Measurements from ENCODE around the gene ZC3H7B.
A peak's percentile ranks its signal among the peaks of the same experiment; 100 is the strongest.
"Not testable (repeated sequence)": the region's sequence is repeated elsewhere in the genome, so short reads cannot be mapped to it uniquely, and the experiment has no call there.

The ZC3H7B gene

GRCh38 chr22:41401781-41402648 lies 100.7 kb downstream of the ZC3H7B start:
- no peak overlapping the region for H3K4me3 ChIP-seq (ENCODE audit: control insufficient read depth in 1 of 7, extremely low read depth in 1 of 7, insufficient read depth in 4 of 7, low read depth in 2 of 7, low read length in 6 of 7)
- H3K9me3 ChIP-seq (ENCODE audit: control extremely low read depth in 1 of 5, control insufficient read depth in 4 of 5, insufficient read depth in 2 of 5, low read depth in 1 of 5, low read length in 4 of 5), result no peaks in the 10 kb centered on the region
- peak; percentile 66 to 84 (median 82) for DNase-seq
- peaks cover 0 to 5% (median 0%) of the 10 kb centered on the region in 4 experiments for H3K36me3 ChIP-seq (ENCODE audit: control insufficient read depth in 4 of 4, insufficient read depth in 4 of 4, low read length in 3 of 4)
- ChIA-PET CTCF (interaction anchor here (1.0 to 7.6 kb wide), 18 partner anchors 13 to 194 kb away, joined by 3 to 76 read pairs (median 6); partner anchors contain the start of genes ACO2, PHF5A and TEF), POLR2A (interaction anchor here (0.5 to 2.1 kb wide), 3 partner anchors 116 to 160 kb away, joined by 3 to 7 read pairs (median 3); no protein-coding TSS in a partner anchor)
- peaks cover 0 to 15% (median 6%) of the 10 kb centered on the region in 4 experiments for H3K4me1 ChIP-seq (ENCODE audit: control extremely low read depth in 1 of 4, control insufficient read depth in 4 of 4, insufficient read depth in 4 of 4, low read length in 3 of 4)
- no peaks in the 10 kb centered on the region for H3K27me3 ChIP-seq (replicated peaks in 2 of 5; ENCODE audit: control insufficient read depth in 4 of 5, insufficient read depth in 5 of 5, low read length in 4 of 5)
- 65% methylated on average over 12 of the region's 16 CpGs for WGBS (ENCODE audit: insufficient coverage)
- H3K27ac ChIP-seq (ENCODE audit: insufficient read depth in 1 of 2, low read depth in 1 of 2, low read length in 2 of 2, poor library complexity in 1 of 2, severe bottlenecking in 2 of 2), result no peak overlapping the region

GRCh38 chr22:41402851-41403250 lies 101.5 kb downstream of the ZC3H7B start:
- 95% methylated on average over 11 of the region's 14 CpGs for WGBS (ENCODE audit: insufficient coverage)
- H3K4me1 ChIP-seq (ENCODE audit: control extremely low read depth in 1 of 4, control insufficient read depth in 4 of 4, insufficient read depth in 4 of 4, low read length in 3 of 4), result peaks cover 0 to 15% (median 6%) of the 10 kb centered on the region in 4 experiments
- ChIA-PET POLR2A (interaction anchor here (0.5 to 2.1 kb wide), 3 partner anchors 66 to 159 kb away, joined by 3 to 7 read pairs (median 6); partner anchors contain the start of genes ACO2 and PHF5A), CTCF (interaction anchor here (0.9 to 7.6 kb wide), 23 partner anchors 10 to 194 kb away, joined by 3 to 76 read pairs (median 6); partner anchors contain the start of genes ACO2, PHF5A and TEF)
- not testable (repeated sequence) for H3K27ac ChIP-seq (ENCODE audit: insufficient read depth in 1 of 2, low read depth in 1 of 2, low read length in 2 of 2, poor library complexity in 1 of 2, severe bottlenecking in 2 of 2); H3K9me3 ChIP-seq (ENCODE audit: control extremely low read depth in 1 of 5, control insufficient read depth in 4 of 5, insufficient read depth in 2 of 5, low read depth in 1 of 5, low read length in 4 of 5); DNase-seq; H3K4me3 ChIP-seq (ENCODE audit: control insufficient read depth in 1 of 7, extremely low read depth in 1 of 7, insufficient read depth in 4 of 7, low read depth in 2 of 7, low read length in 6 of 7); H3K27me3 ChIP-seq (replicated peaks in 2 of 5; ENCODE audit: control insufficient read depth in 4 of 5, insufficient read depth in 5 of 5, low read length in 4 of 5); H3K36me3 ChIP-seq (ENCODE audit: control insufficient read depth in 4 of 4, insufficient read depth in 4 of 4, low read length in 3 of 4)

- H3K36me3 ChIP-seq (ENCODE audit: control insufficient read depth in 4 of 4, insufficient read depth in 4 of 4, low read length in 3 of 4), result no peaks in the 10 kb centered on the region
- ChIA-PET CTCF (interaction anchor here (0.6 to 7.6 kb wide), 37 partner anchors 9 to 431 kb away, joined by 3 to 76 read pairs (median 4); partner anchors contain the start of genes ACO2, PHF5A and TEF), POLR2A (interaction anchor here (0.7 to 2.1 kb wide), 5 partner anchors 43 to 114 kb away, joined by 3 to 8 read pairs (median 6); partner anchors contain the start of genes ACO2, PHF5A and TOB2)
- H3K4me3 ChIP-seq (ENCODE audit: control insufficient read depth in 1 of 7, extremely low read depth in 1 of 7, insufficient read depth in 4 of 7, low read depth in 2 of 7, low read length in 6 of 7), result peak overlapping the region in 1 of 7 experiments; percentile 30
- no peaks in the 10 kb centered on the region for H3K27me3 ChIP-seq (replicated peaks in 2 of 5; ENCODE audit: control insufficient read depth in 4 of 5, insufficient read depth in 5 of 5, low read length in 4 of 5)
- H3K27ac ChIP-seq (ENCODE audit: insufficient read depth in 1 of 2, low read depth in 1 of 2, low read length in 2 of 2, poor library complexity in 1 of 2, severe bottlenecking in 2 of 2), result no peak overlapping the region
- H3K4me1 ChIP-seq (ENCODE audit: control extremely low read depth in 1 of 4, control insufficient read depth in 4 of 4, insufficient read depth in 4 of 4, low read length in 3 of 4), result peaks cover 0 to 15% (median 6%) of the 10 kb centered on the region in 4 experiments
- 19% methylated on average over 12 of the region's 18 CpGs for WGBS (ENCODE audit: insufficient coverage)
- peak; percentile 86 to 93 (median 92) for DNase-seq
- H3K9me3 ChIP-seq (ENCODE audit: control extremely low read depth in 1 of 5, control insufficient read depth in 4 of 5, insufficient read depth in 2 of 5, low read depth in 1 of 5, low read length in 4 of 5), result no peaks in the 10 kb centered on the region
These were observed 102.4 kb downstream of the ZC3H7B start for GRCh38 chr22:41403532-41404318.

- Histone ChIP-seq H3K36me3 (ENCODE audit: control insufficient read depth in 4 of 4, insufficient read depth in 4 of 4, low read length in 3 of 4) (no peaks in the 10 kb centered on the region), H3K27ac (ENCODE audit: insufficient read depth in 1 of 2, low read depth in 1 of 2, low read length in 2 of 2, poor library complexity in 1 of 2, severe bottlenecking in 2 of 2) (no peak overlapping the region), H3K4me1 (ENCODE audit: control extremely low read depth in 1 of 4, control insufficient read depth in 4 of 4, insufficient read depth in 4 of 4, low read length in 3 of 4) (peaks cover 0 to 15% (median 6%) of the 10 kb centered on the region in 4 experiments), H3K4me3 (ENCODE audit: control insufficient read depth in 1 of 7, extremely low read depth in 1 of 7, insufficient read depth in 4 of 7, low read depth in 2 of 7, low read length in 6 of 7) (no peak overlapping the region), H3K9me3 (ENCODE audit: control extremely low read depth in 1 of 5, control insufficient read depth in 4 of 5, insufficient read depth in 2 of 5, low read depth in 1 of 5, low read length in 4 of 5) (no peaks in the 10 kb centered on the region), H3K27me3 (replicated peaks in 2 of 5; ENCODE audit: control insufficient read depth in 4 of 5, insufficient read depth in 5 of 5, low read length in 4 of 5) (no peaks in the 10 kb centered on the region)
- ChIA-PET POLR2A (no interaction called here), CTCF (interaction anchor here (1.0 to 7.6 kb wide), 4 partner anchors 87 to 121 kb away, joined by 3 to 76 read pairs (median 54); no protein-coding TSS in a partner anchor)
- no peak for DNase-seq
- WGBS (ENCODE audit: insufficient coverage), result no CpG with 5 or more reads among the region's 8 CpGs
These were observed 104.3 kb downstream of the ZC3H7B start for GRCh38 chr22:41405588-41405987.

GRCh38 chr22:41406410-41406809 lies 105.1 kb downstream of the ZC3H7B start:
- CTCF ChIA-PET, result interaction anchor here (1.2 to 7.6 kb wide), 4 partner anchors 93 to 132 kb away, joined by 3 to 73 read pairs (median 4); no protein-coding TSS in a partner anchor
- POLR2A ChIA-PET, result no interaction called here

GRCh38 chr22:41407433-41407832 lies 106.1 kb downstream of the ZC3H7B start:
- Histone ChIP-seq H3K4me1 (ENCODE audit: control extremely low read depth in 1 of 4, control insufficient read depth in 4 of 4, insufficient read depth in 4 of 4, low read length in 3 of 4) (peaks cover 0 to 16% (median 6%) of the 10 kb centered on the region in 4 experiments), H3K36me3 (ENCODE audit: control insufficient read depth in 4 of 4, insufficient read depth in 4 of 4, low read length in 3 of 4) (no peaks in the 10 kb centered on the region), H3K27me3 (replicated peaks in 2 of 5; ENCODE audit: control insufficient read depth in 4 of 5, insufficient read depth in 5 of 5, low read length in 4 of 5) (no peaks in the 10 kb centered on the region), H3K9me3 (ENCODE audit: control extremely low read depth in 1 of 5, control insufficient read depth in 4 of 5, insufficient read depth in 2 of 5, low read depth in 1 of 5, low read length in 4 of 5) (no peaks in the 10 kb centered on the region), H3K27ac (ENCODE audit: insufficient read depth in 1 of 2, low read depth in 1 of 2, low read length in 2 of 2, poor library complexity in 1 of 2, severe bottlenecking in 2 of 2) (no peak overlapping the region), H3K4me3 (ENCODE audit: control insufficient read depth in 1 of 7, extremely low read depth in 1 of 7, insufficient read depth in 4 of 7, low read depth in 2 of 7, low read length in 6 of 7) (no peak overlapping the region)
- WGBS (ENCODE audit: insufficient coverage), result 100% methylated on average over 2 of the region's 3 CpGs
- CTCF ChIA-PET, result interaction anchor here (1.2 to 7.6 kb wide), 4 partner anchors 92 to 131 kb away, joined by 3 to 73 read pairs (median 4); no protein-coding TSS in a partner anchor
- POLR2A ChIA-PET, result no interaction called here
- DNase-seq, result no peak

More at GRCh38 chr22:41406410-41406809, 105.1 kb downstream of the ZC3H7B start:
- H3K27ac ChIP-seq (ENCODE audit: insufficient read depth in 1 of 2, low read depth in 1 of 2, low read length in 2 of 2, poor library complexity in 1 of 2, severe bottlenecking in 2 of 2), result no peak overlapping the region
- no peak for DNase-seq
- H3K36me3 ChIP-seq (ENCODE audit: control insufficient read depth in 4 of 4, insufficient read depth in 4 of 4, low read length in 3 of 4), result no peaks in the 10 kb centered on the region
- no peaks in the 10 kb centered on the region for H3K9me3 ChIP-seq (ENCODE audit: control extremely low read depth in 1 of 5, control insufficient read depth in 4 of 5, insufficient read depth in 2 of 5, low read depth in 1 of 5, low read length in 4 of 5)
- H3K4me1 ChIP-seq (ENCODE audit: control extremely low read depth in 1 of 4, control insufficient read depth in 4 of 4, insufficient read depth in 4 of 4, low read length in 3 of 4), result peaks cover 0 to 17% (median 6%) of the 10 kb centered on the region in 4 experiments
- no peak overlapping the region for H3K4me3 ChIP-seq (ENCODE audit: control insufficient read depth in 1 of 7, extremely low read depth in 1 of 7, insufficient read depth in 4 of 7, low read depth in 2 of 7, low read length in 6 of 7)
- no peaks in the 10 kb centered on the region for H3K27me3 ChIP-seq (replicated peaks in 2 of 5; ENCODE audit: control insufficient read depth in 4 of 5, insufficient read depth in 5 of 5, low read length in 4 of 5)
